ENCODE measurements around the gene SELENON. TPM values are rescaled to one million over a fixed set of nuclear protein-coding genes. Genes with fewer than 3 reads are reported as not detected.

The SELENON gene, protein sequence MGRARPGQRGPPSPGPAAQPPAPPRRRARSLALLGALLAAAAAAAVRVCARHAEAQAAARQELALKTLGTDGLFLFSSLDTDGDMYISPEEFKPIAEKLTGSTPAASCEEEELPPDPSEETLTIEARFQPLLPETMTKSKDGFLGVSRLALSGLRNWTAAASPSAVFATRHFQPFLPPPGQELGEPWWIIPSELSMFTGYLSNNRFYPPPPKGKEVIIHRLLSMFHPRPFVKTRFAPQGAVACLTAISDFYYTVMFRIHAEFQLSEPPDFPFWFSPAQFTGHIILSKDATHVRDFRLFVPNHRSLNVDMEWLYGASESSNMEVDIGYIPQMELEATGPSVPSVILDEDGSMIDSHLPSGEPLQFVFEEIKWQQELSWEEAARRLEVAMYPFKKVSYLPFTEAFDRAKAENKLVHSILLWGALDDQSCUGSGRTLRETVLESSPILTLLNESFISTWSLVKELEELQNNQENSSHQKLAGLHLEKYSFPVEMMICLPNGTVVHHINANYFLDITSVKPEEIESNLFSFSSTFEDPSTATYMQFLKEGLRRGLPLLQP
- total RNA-seq = 7.6 and 10.2 TPM in 2 replicates

GRCh38 chr1:25799935-25800702, at the start of gene SELENON:
TSS of gene SELENON (plus strand) at chr1:25800193. CDS start at chr1:25800231, 38 bp downstream.

DNA sequence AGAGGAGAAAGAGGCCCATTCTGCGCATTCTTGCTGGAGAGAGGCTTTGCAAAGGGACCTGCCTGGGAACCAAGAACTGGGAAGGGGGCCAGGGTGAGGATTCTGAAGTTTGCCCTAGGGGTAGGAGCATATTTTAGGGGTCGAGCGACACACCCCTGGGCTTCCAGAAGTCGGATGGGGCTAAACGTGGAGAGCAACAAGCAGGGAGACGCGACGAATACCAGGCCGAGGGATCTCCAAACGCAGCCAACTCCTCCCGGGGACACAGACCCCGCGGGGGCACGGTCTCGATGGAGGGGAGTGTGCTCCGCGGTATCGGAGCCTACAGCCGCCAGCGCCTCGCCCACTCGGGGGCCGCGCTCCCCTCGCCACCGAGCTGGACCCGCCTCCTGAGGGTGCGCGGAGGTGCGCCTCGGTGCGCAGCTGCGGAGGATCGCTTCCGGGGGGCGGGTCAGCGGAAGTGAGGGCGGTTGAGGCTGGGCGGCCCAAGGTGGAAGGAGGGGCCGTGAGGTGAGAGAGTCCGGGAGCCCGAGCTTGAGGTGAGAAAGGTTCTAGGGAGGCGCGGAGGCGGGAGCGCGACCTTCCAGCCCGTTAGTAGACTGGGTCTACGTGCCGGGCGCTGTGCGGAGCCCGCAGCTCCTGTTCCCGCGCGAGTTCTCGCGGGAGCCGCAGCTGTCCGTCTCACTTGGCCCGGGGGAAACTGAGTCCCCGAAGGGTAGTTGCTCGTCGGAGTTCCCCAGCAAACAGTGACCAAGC, 19.7 kb downstream of the SELENON start, which contains the start of gene MTFR1L:
Gene MTFR1L (plus strand): TSS at position 464 of the 756 bp plus-strand sequence. CDS start 3,151 bp downstream, outside the sequence.

GRCh38 chr1:25858906-25859789, 59.2 kb downstream of the SELENON start, which contains the start of gene AUNIP:
TSS of gene AUNIP (minus strand) at chr1:25859457. CDS start at chr1:25859357, 100 bp downstream.

Other genes with a start within 250 kb of the SELENON start
- 4.1 and 4.4 TPM in 2 replicates for gene MAN1C1, start 183.4 kb upstream of the SELENON start, total RNA-seq
- gene MTFR1L, start 19.8 kb downstream of the SELENON start, total RNA-seq = 32.0 and 34.7 TPM in 2 replicates
- 0.09 and 0.32 TPM in 2 replicates for gene AUNIP, start 59.3 kb downstream of the SELENON start, total RNA-seq
- gene PAQR7, start 75.5 kb downstream of the SELENON start, total RNA-seq = 12.3 and 13.4 TPM in 2 replicates
- gene STMN1, start 106.2 kb downstream of the SELENON start, total RNA-seq = 13.4 and 47.1 TPM in 2 replicates
- 5.2 and 6.1 TPM in 2 replicates for gene PAFAH2, start 197.9 kb downstream of the SELENON start, total RNA-seq
- 0.09 and 0.47 TPM in 2 replicates for gene EXTL1, start 221.6 kb downstream of the SELENON start, total RNA-seq
- not detected in 2 replicates for gene SLC30A2, start 245.9 kb downstream of the SELENON start, total RNA-seq

Data from bronchial smooth muscle cell (primary cell).